Upper lobe of left lung (tissue), 6 donors: ENCODE results near the gene TMEM63A. TPM values are rescaled to one million over a fixed set of nuclear protein-coding genes. Genes with fewer than 3 reads are reported as not detected.

Source experiments
- ATAC-seq, 2 donors: fragments of 200-7000 bp; cut with Tn5 transposase; one replicate each; pipeline ENCODE4 v1.9.1; 2022; ENCODE audit warnings: mild to moderate bottlenecking in 2 of 2, moderate library complexity in 2 of 2; ENCODE audit not compliant: low FRiP score in 2 of 2
- DNase-seq, 2 donors: peaks; one replicate each; pipeline ENCODE4 v3.0.0-alpha.2; 2019 to 2020
- H3K27ac ChIP-seq, 4 donors: fragments of 200-600 bp; sonication (generic); one replicate each; pipeline ENCODE4 v1.5.1; 2016 to 2019
- H3K27me3 ChIP-seq, 4 donors: fragments of 200-600 bp; sonication (generic); one replicate each; pipeline ENCODE4 v1.5.1; 2017 to 2019
- H3K36me3 ChIP-seq, 4 donors: fragments of 200-600 bp; sonication (generic); one replicate each; pipeline ENCODE4 v1.5.1; 2016 to 2019
- H3K4me1 ChIP-seq, 4 donors: fragments of 200-600 bp; sonication (generic); one replicate each; pipeline ENCODE4 v1.5.1; 2018 to 2019
- H3K4me3 ChIP-seq, 4 donors: fragments of 200-600 bp; sonication (generic); one replicate each; pipeline ENCODE4 v1.5.1; 2017 to 2019; ENCODE audit warnings: mild to moderate bottlenecking in 2 of 4, moderate library complexity in 1 of 4
- H3K9me3 ChIP-seq, 4 donors: fragments of 200-600 bp; sonication (generic); one replicate each; pipeline ENCODE4 v1.5.1; 2018 to 2019
- EP300 ChIP-seq, 4 donors: sonication (generic); formaldehyde crosslinking; IDR thresholded peaks; one replicate each; pipeline ENCODE4 v1.5.1; 2017; ENCODE audit warnings: antibody characterized with exemption in 4 of 4, control low read depth in 2 of 4
- POLR2A ChIP-seq, 4 donors: fragments of 450-650 bp; IDR thresholded peaks; one replicate each; pipeline ENCODE4 v1.5.1; 2016 to 2017; ENCODE audit warnings: antibody characterized with exemption in 4 of 4, mild to moderate bottlenecking in 2 of 4
- POLR2AphosphoS5 ChIP-seq, 2 donors: sonication (generic); formaldehyde crosslinking; IDR thresholded peaks; one replicate each; pipeline ENCODE4 v1.5.1; 2017; ENCODE audit warnings: antibody characterized with exemption in 2 of 2
- WGBS, 2 donors: methylation state at CpG; one replicate each; pipeline ENCODE4 v1.1.5; 2017 to 2018; 5-methylcytosine and 5-hydroxymethylcytosine counted together
- total RNA-seq, 6 donors: library from RNA; depleted of rRNA in 4 of 6; stranded (reverse); fragments of >200 nt in 4 of 6; gene quantifications; one replicate each; pipeline versions ENCODE4 v1.1.0 to v1.2.1, GENCODE V29; 2016 to 2021
- TF ChIP-seq, protein P1 (sequence below), 6 experiments: fragments of 450-650 bp in 4 of 6; fragments of 200-600 bp in 2 of 6; sonication (generic) in 2 of 6; IDR thresholded peaks; one replicate each; pipeline ENCODE4 v1.5.1; 2016 to 2019; ENCODE audit warnings: antibody characterized with exemption in 6 of 6
- donor health status: DM: no; HTN: no; CAD: no; lungs with moderate emphysema.
- donor health status: DM: no; HTN: yes; CAD: no; lungs with severe emphysema.

The TMEM63A gene
- total RNA-seq, 6 donors from 2014 or later: 57.9 to 244 (median 105) TPM

DNA sequence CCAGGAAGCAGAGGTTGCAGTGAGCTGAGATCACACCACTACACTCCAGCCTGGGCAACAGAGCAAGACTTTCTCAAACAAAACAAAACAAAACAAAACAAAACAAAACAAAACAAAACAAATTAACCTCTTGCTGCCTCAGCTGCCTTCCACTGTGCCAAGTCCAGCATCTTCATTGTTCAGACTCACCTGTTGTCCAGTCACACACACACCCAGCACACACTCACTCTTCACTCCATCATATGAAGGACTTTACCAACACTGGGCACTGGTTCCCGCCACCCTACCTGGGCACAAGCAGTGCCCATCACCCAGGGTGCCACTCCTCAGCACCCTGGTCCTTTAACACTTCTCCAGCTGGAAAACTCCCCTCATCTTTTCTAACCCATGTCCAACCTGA lies 27.3 kb upstream of the TMEM63A start:
- no peaks in the 10 kb centered on the region for H3K36me3 ChIP-seq
- DNase-seq: no peak
- WGBS, 2 donors: 83 to 90% methylated on average over 1 of the region's 1 CpG
- TF ChIP-seq, protein P1, sequence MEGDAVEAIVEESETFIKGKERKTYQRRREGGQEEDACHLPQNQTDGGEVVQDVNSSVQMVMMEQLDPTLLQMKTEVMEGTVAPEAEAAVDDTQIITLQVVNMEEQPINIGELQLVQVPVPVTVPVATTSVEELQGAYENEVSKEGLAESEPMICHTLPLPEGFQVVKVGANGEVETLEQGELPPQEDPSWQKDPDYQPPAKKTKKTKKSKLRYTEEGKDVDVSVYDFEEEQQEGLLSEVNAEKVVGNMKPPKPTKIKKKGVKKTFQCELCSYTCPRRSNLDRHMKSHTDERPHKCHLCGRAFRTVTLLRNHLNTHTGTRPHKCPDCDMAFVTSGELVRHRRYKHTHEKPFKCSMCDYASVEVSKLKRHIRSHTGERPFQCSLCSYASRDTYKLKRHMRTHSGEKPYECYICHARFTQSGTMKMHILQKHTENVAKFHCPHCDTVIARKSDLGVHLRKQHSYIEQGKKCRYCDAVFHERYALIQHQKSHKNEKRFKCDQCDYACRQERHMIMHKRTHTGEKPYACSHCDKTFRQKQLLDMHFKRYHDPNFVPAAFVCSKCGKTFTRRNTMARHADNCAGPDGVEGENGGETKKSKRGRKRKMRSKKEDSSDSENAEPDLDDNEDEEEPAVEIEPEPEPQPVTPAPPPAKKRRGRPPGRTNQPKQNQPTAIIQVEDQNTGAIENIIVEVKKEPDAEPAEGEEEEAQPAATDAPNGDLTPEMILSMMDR (IDR thresholded peaks at IDR 0.05): no peak
- TF ChIP-seq POLR2AphosphoS5 (IDR thresholded peaks at IDR 0.05) (no peak), POLR2A (IDR thresholded peaks at IDR 0.05) (no peak), EP300 (IDR thresholded peaks at IDR 0.05) (no peak)
- H3K4me1 ChIP-seq: peaks cover 5 to 11% (median 8%) of the 10 kb centered on the region in 4 donors
- H3K27ac ChIP-seq: no peak overlapping the region
- no peaks in the 10 kb centered on the region for H3K9me3 ChIP-seq
- H3K27me3 ChIP-seq: no peaks in the 10 kb centered on the region
- no peak overlapping the region for H3K4me3 ChIP-seq
- ATAC-seq: no peak

DNA sequence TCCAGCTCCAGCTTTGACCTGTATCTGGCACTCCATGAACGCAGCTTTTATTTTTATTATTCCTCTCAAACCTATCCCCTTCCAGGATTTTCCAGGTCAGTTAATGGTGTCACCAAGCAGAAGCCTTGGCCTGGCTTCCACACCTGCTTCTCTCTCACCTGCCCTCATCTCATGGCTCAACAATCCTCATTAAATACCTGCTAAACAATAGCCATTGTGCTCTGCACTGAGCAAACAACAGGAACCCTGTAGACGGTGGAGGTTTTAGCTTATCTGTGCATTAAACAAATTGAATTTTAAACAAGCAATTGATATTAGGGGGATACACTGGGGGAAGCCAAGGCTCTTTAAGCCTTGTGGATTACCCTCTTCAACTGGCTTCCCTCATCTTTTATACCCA lies 26.6 kb upstream of the TMEM63A start:
- 72 to 82% methylated on average over 2 of the region's 2 CpGs for WGBS, 2 donors
- Histone ChIP-seq H3K27me3 (no peaks in the 10 kb centered on the region), H3K9me3 (no peaks in the 10 kb centered on the region), H3K4me3 (no peak overlapping the region), H3K36me3 (no peaks in the 10 kb centered on the region), H3K4me1 (peaks cover 5 to 11% (median 8%) of the 10 kb centered on the region in 4 donors), H3K27ac (no peak overlapping the region)
- TF ChIP-seq, protein P1 (IDR thresholded peaks at IDR 0.05): no peak
- TF ChIP-seq POLR2AphosphoS5 (IDR thresholded peaks at IDR 0.05): no peak
- TF ChIP-seq POLR2A (IDR thresholded peaks at IDR 0.05): no peak
- no peak for TF ChIP-seq EP300 (IDR thresholded peaks at IDR 0.05)
- DNase-seq: no peak
- ATAC-seq: no peak

DNA sequence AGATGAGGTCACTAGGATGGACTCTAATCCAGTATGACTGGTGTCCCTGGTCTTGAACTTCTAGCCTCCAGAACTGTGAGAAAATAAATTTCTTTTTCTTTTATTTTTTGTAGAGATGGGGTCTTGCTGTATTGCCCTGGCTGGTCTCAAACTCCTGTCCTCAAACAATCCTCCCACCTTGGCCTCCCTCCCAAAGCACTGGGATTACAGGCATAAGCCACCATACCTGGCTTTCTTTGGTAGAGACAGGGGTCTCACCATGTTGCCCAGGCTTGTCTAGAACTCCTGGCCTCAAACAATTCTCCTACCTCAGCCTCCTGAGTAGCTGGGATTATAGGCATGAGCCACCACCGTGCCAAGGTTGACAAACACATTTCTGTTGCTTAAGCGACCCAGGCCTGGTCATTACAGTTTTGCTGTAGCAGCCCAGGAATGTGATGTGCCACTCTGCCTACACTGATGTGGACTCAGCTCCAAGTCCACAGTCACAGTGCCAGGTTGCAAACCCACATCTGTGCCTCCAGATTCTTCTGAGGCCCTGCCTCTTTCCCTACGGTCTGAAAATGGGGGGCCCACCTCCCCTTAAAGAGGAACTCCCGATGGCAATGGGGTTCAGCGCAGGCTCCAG lies 25.9 kb upstream of the TMEM63A start:
- Histone ChIP-seq H3K4me3 (no peak overlapping the region), H3K36me3 (no peaks in the 10 kb centered on the region), H3K9me3 (no peaks in the 10 kb centered on the region), H3K27me3 (no peaks in the 10 kb centered on the region), H3K4me1 (peaks cover 5 to 11% (median 8%) of the 10 kb centered on the region in 4 donors), H3K27ac (no peak overlapping the region)
- ATAC-seq: no peak
- no peak for DNase-seq
- whole genome bisulfite sequencing, 2 donors: 69 to 89% methylated on average over 2 to 5 of the region's 5 CpGs
- TF ChIP-seq POLR2A (IDR thresholded peaks at IDR 0.05) (no peak), POLR2AphosphoS5 (IDR thresholded peaks at IDR 0.05) (no peak), EP300 (IDR thresholded peaks at IDR 0.05) (no peak)
- TF ChIP-seq, protein P1 (IDR thresholded peaks at IDR 0.05): no peak

DNA sequence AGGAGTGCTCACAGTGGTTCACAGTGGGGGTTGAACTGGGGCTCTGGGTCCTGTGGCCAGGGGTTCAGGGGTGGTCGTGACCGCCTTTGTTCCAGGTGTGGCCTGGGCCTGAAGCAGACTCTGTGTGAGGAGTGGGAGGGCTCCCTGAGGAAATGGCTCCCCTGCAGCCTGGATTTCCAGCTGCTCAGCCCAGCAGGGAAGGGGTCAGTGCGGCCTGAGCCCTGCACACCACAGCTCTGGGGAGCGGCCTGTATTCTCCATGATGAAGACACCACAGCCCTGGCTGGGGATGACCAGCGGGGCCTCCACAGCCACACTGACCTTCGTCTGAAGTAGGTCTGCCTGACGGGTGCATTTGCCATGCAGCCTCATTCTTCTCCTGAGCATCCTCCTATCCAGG lies 25.2 kb upstream of the TMEM63A start:
- H3K4me1 ChIP-seq: peaks cover 5 to 11% (median 8%) of the 10 kb centered on the region in 4 donors
- ATAC-seq (no peak), DNase-seq (no peak)
- no peak overlapping the region for H3K27ac ChIP-seq
- no peak for TF ChIP-seq POLR2A (IDR thresholded peaks at IDR 0.05)
- TF ChIP-seq, protein P1 (IDR thresholded peaks at IDR 0.05): no peak
- TF ChIP-seq POLR2AphosphoS5 (IDR thresholded peaks at IDR 0.05): no peak
- TF ChIP-seq EP300 (IDR thresholded peaks at IDR 0.05): no peak
- no peaks in the 10 kb centered on the region for H3K36me3 ChIP-seq
- H3K9me3 ChIP-seq: no peaks in the 10 kb centered on the region
- no peaks in the 10 kb centered on the region for H3K27me3 ChIP-seq
- no peak overlapping the region for H3K4me3 ChIP-seq
- 95% methylated on average over 3 to 7 of the region's 7 CpGs for WGBS, 2 donors

DNA sequence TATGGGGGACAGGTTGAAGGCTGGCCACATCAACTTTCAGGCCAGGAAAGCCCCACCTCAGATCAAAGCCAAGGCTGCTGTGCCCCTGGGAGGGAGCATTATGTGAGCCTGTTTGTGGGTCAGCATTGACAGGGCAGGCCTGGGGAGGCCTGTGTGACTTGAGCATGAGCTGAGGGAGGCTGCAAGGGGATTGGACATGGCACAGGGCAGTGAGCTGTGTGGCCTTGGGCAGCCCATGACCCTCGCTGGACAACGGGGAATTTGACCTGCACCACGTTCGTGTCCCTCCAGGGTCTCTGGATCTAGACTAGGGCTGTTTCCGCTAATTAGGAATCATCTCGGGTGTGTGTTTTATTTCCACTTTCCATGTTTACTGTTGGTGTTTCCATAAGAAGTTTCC lies 24.3 kb upstream of the TMEM63A start:
- TF ChIP-seq POLR2AphosphoS5 (IDR thresholded peaks at IDR 0.05): no peak
- Histone ChIP-seq H3K4me1 (peaks cover 5 to 7% (median 6%) of the 10 kb centered on the region in 4 donors), H3K36me3 (no peaks in the 10 kb centered on the region), H3K9me3 (no peaks in the 10 kb centered on the region), H3K27me3 (no peaks in the 10 kb centered on the region), H3K4me3 (no peak overlapping the region), H3K27ac (no peak overlapping the region)
- WGBS, 2 donors: 98 to 99% methylated on average over 6 of the region's 6 CpGs
- ATAC-seq (no peak), DNase-seq (no peak)
